ENCODE measurements around the gene CD3E.

The CD3E gene

GRCh38 chr11:118304568-118305248 is at the start of gene CD3E:
Gene CD3E, plus strand, starts transcription at chr11:118304730. Its CDS starts 223 bp downstream, at chr11:118304953.
- no peak for DNase-seq (ENCODE audit: low read depth, low spot score)

GRCh38 chr11:118258410-118258809 is 46.1 kb upstream of the CD3E start:
- no peak for DNase-seq (ENCODE audit: low read depth, low spot score)

- DNase-seq (ENCODE audit: low read depth, low spot score) = no peak
Observed at GRCh38 chr11:118259138-118259537, 45.4 kb upstream of the CD3E start.

GRCh38 chr11:118260353-118260752 is 44.2 kb upstream of the CD3E start:
- no peak for DNase-seq (ENCODE audit: low read depth, low spot score)

- no peak for DNase-seq (ENCODE audit: low read depth, low spot score)
Observed at GRCh38 chr11:118263112-118263511, 41.4 kb upstream of the CD3E start.

GRCh38 chr11:118263695-118264568 is 40.6 kb upstream of the CD3E start, which contains the start of gene MPZL2:
Gene MPZL2, minus strand, starts transcription at chr11:118264297. Its CDS starts 144 bp downstream, at chr11:118264153.
- no peak for DNase-seq (ENCODE audit: low read depth, low spot score)

- no peak for DNase-seq (ENCODE audit: low read depth, low spot score)
Observed at GRCh38 chr11:118264569-118265465, 39.7 kb upstream of the CD3E start.

GRCh38 chr11:118265954-118266353 is 38.6 kb upstream of the CD3E start:
- no peak for DNase-seq (ENCODE audit: low read depth, low spot score)

- no peak for DNase-seq (ENCODE audit: low read depth, low spot score)
Observed at GRCh38 chr11:118267486-118267885, 37.0 kb upstream of the CD3E start.

GRCh38 chr11:118272001-118272400 is 32.5 kb upstream of the CD3E start:
- DNase-seq (ENCODE audit: low read depth, low spot score) = no peak

GRCh38 chr11:118274186-118274585 is 30.3 kb upstream of the CD3E start:
- DNase-seq (ENCODE audit: low read depth, low spot score) = no peak

GRCh38 chr11:118275176-118275575 is 29.4 kb upstream of the CD3E start:
- DNase-seq (ENCODE audit: low read depth, low spot score) = no peak

- no peak for DNase-seq (ENCODE audit: low read depth, low spot score)
Observed at GRCh38 chr11:118276422-118276821, 28.1 kb upstream of the CD3E start.

- DNase-seq (ENCODE audit: low read depth, low spot score) = no peak
Observed at GRCh38 chr11:118277312-118277711, 27.2 kb upstream of the CD3E start.

- DNase-seq (ENCODE audit: low read depth, low spot score) = no peak
Observed at GRCh38 chr11:118281284-118281683, 23.2 kb upstream of the CD3E start.

- DNase-seq (ENCODE audit: low read depth, low spot score) = no peak
Observed at GRCh38 chr11:118282606-118283005, 21.9 kb upstream of the CD3E start.

- DNase-seq (ENCODE audit: low read depth, low spot score) = no peak
Observed at GRCh38 chr11:118283037-118283636, 21.4 kb upstream of the CD3E start.

- DNase-seq (ENCODE audit: low read depth, low spot score) = no peak
Observed at GRCh38 chr11:118283756-118284350, 20.7 kb upstream of the CD3E start.

- no peak for DNase-seq (ENCODE audit: low read depth, low spot score)
Observed at GRCh38 chr11:118286545-118286944, 18.0 kb upstream of the CD3E start.

- DNase-seq (ENCODE audit: low read depth, low spot score) = no peak
Observed at GRCh38 chr11:118287006-118287405, 17.5 kb upstream of the CD3E start.

- DNase-seq (ENCODE audit: low read depth, low spot score) = no peak
Observed at GRCh38 chr11:118289401-118289800, 15.1 kb upstream of the CD3E start.

All from iPS DF 19.7 (cell line).